Right lobe of liver (tissue), 6 donors: ENCODE data around the gene MAP7D1. TPM values are rescaled to one million over a fixed set of nuclear protein-coding genes. Genes with fewer than 3 reads are reported as not detected.

Source experiments
- ATAC-seq, 4 donors: fragments of 200-7000 bp; cut with Tn5 transposase; one replicate each; pipeline ENCODE4 v1.9.1; 2020; ENCODE audit warnings: mild to moderate bottlenecking in 4 of 4, moderate library complexity in 4 of 4
- DNase-seq, 3 donors: peaks; one replicate each; pipeline ENCODE4 v3.0.0-alpha.2; 2020
- H3K27ac ChIP-seq, 3 donors: fragments of 200-600 bp; one replicate each; pipeline ENCODE4 v1.8.0; 2022
- H3K27me3 ChIP-seq, 2 donors: fragments of 200-600 bp; one replicate each; pipeline ENCODE4 v1.8.0; 2022
- H3K36me3 ChIP-seq, 4 donors: fragments of 200-600 bp; sonication (generic) in 1 of 4; one replicate each; pipeline versions ENCODE4 v1.5.1 to v1.8.0; 2017 to 2022; ENCODE audit warnings: control low read depth in 1 of 4
- H3K4me1 ChIP-seq, 4 donors: fragments of 200-600 bp; sonication (generic) in 1 of 4; one replicate each; pipeline versions ENCODE4 v1.5.1 to v1.8.0; 2017 to 2022; ENCODE audit warnings: control low read depth in 1 of 4
- H3K4me3 ChIP-seq, 3 donors: fragments of 200-600 bp; one replicate each; pipeline ENCODE4 v1.8.0; 2022
- H3K9me3 ChIP-seq, 4 donors: fragments of 200-600 bp; sonication (generic) in 1 of 4; one replicate each; pipeline versions ENCODE4 v1.5.1 to v1.8.0; 2017 to 2022; ENCODE audit warnings: control low read depth in 1 of 4
- POLR2A ChIP-seq: fragments of 450-650 bp; IDR thresholded peaks from one replicate; pipeline ENCODE4 v1.6.1; 2017; ENCODE audit warnings: antibody characterized with exemption, mild to moderate bottlenecking
- WGBS: methylation state at CpG from one replicate; pipeline ENCODE4 v1.1.6; 2018; ENCODE audit warnings: low coverage, low lambda C conversion rate; ENCODE audit not compliant: insufficient coverage; ENCODE audit errors: missing lambda C conversion rate; 5-methylcytosine and 5-hydroxymethylcytosine counted together
- intact Hi-C, 2 donors: fragments of 100-400 bp; cut with DNase I; formaldehyde crosslinking; loops; one replicate each; pipeline versions ENCODE4 v1.11.2 to v1.14.1; 2022
- total RNA-seq, 6 experiments: library from RNA; depleted of rRNA in 2 of 6; stranded (reverse); fragments of >200 nt in 2 of 6; fragmentation: NEBNext Ultra II Directional in 3 of 6; extraction: Animal tissue kit (Norgen Biotek cat#: 25700) in 3 of 6; gene quantifications; one replicate each; pipeline versions ENCODE4 v1.1.0 to v1.2.4, GENCODE V29; 2016 to 2023
- TF ChIP-seq, protein P1 (sequence below), 4 donors: fragments of 200-600 bp in 3 of 4; fragments of 450-650 bp in 1 of 4; IDR thresholded peaks; one replicate each; pipeline versions ENCODE4 v1.5.1 to v1.8.0; 2016 to 2022; ENCODE audit warnings: antibody characterized with exemption in 4 of 4, mild to moderate bottlenecking in 2 of 4
- donor health status: DM: no; HTN: yes; CAD: no.
- donor health status: DM: no; HTN: no; CAD: no.
- donor health status: DM: no; HTN: no; CAD: no.
- donor health status: DM: no; HTN: yes; CAD: no.
- donor health status: DM: no; HTN: yes; CAD: no.

The MAP7D1 gene
- total RNA-seq, 6 experiments from 2014 or later: 10.2 to 28.2 (median 15.8) TPM

DNA sequence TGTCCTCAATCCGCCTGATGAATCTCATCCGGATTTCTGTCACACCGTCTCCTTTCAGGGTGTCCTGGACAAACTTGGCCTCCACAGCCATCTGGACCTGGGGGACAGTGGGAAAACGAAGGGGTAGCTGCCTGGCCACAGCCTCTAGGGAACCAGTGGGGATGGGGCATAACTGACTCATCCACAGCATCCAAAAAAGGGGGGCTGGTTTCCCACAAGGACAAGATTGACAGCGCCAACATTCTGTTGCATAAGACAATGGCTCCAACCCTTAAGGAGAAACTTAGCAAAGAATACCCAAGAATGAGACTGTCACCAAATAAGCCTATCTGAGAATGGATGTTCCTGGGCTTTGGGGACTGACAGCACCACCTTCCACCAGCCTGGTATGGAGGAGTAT is 18.7 kb upstream of the MAP7D1 start:
- no peak for DNase-seq
- Histone ChIP-seq H3K4me1 (no peaks in the 10 kb centered on the region), H3K27ac (peak overlapping the region in 1 of 3 donors; percentile 23)

DNA sequence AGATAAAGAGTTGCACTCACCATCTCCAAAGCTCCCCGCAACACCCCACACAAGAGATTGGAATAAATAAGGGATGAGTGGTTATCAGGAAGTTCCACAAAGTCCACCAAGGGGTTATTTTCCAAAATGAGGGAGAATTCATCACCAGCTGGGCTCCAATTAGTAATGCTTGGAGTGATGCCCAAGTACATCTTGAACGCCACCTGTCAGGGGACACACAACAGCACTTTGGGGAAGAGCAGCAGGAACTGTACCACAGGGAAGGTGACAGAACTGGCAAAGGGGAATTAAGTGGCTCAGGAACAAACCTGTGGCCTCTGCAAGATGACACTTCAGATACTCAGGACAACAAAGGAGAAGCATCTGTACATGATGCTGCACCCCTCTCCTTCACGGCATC is 18.2 kb upstream of the MAP7D1 start:
- Histone ChIP-seq H3K27ac (no peak overlapping the region), H3K9me3 (no peaks in the 10 kb centered on the region), H3K4me3 (no peak overlapping the region), H3K36me3 (peaks cover 6 to 33% (median 10%) of the 10 kb centered on the region in 4 donors), H3K4me1 (no peaks in the 10 kb centered on the region), H3K27me3 (no peaks in the 10 kb centered on the region)
- 100% methylated on average over 3 of the region's 3 CpGs for WGBS
- intact Hi-C loops: no loop called here
- no peak for ATAC-seq
- no peak for DNase-seq
- no peak for TF ChIP-seq POLR2A
- TF ChIP-seq, protein P1, sequence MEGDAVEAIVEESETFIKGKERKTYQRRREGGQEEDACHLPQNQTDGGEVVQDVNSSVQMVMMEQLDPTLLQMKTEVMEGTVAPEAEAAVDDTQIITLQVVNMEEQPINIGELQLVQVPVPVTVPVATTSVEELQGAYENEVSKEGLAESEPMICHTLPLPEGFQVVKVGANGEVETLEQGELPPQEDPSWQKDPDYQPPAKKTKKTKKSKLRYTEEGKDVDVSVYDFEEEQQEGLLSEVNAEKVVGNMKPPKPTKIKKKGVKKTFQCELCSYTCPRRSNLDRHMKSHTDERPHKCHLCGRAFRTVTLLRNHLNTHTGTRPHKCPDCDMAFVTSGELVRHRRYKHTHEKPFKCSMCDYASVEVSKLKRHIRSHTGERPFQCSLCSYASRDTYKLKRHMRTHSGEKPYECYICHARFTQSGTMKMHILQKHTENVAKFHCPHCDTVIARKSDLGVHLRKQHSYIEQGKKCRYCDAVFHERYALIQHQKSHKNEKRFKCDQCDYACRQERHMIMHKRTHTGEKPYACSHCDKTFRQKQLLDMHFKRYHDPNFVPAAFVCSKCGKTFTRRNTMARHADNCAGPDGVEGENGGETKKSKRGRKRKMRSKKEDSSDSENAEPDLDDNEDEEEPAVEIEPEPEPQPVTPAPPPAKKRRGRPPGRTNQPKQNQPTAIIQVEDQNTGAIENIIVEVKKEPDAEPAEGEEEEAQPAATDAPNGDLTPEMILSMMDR (IDR thresholded peaks at IDR 0.05): no peak

More for the DNA sequence above, 18.7 kb upstream of the MAP7D1 start:
- intact Hi-C loops: no loop called here
- 80% methylated on average over 3 of the region's 5 CpGs for WGBS
- ATAC-seq: no peak
- TF ChIP-seq POLR2A: no peak
- TF ChIP-seq, protein P1 (IDR thresholded peaks at IDR 0.05): no peak
- Histone ChIP-seq H3K9me3 (no peaks in the 10 kb centered on the region), H3K27me3 (no peaks in the 10 kb centered on the region), H3K4me3 (no peak overlapping the region), H3K36me3 (peaks cover 6 to 33% (median 10%) of the 10 kb centered on the region in 4 donors)

DNA sequence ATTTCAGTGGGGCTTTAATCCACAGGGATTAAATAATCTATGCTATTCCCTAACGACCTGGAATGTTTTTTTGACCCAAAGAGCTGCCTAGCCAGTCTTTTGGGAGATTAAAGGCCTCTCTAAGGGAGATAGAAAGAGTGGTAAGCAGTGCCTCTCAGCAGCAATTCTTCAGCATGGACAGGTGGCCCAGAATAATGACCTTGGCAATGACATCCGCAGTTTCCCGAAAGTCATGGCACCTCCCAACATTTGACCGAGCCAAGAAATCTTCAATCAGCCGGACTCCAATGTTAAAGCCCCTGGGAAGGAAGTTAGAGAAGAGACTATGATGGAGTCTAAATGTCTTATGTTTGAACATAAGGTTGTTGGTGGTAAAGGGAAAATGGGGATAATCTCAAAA is 16.4 kb upstream of the MAP7D1 start:
- H3K36me3 ChIP-seq: peaks cover 6 to 33% (median 10%) of the 10 kb centered on the region in 4 donors
- 83% methylated on average over 5 of the region's 5 CpGs for WGBS
- DNase-seq: no peak
- TF ChIP-seq POLR2A: no peak
- TF ChIP-seq, protein P1 (IDR thresholded peaks at IDR 0.05): no peak
- no peak overlapping the region for H3K27ac ChIP-seq
- H3K9me3 ChIP-seq: no peaks in the 10 kb centered on the region
- H3K4me1 ChIP-seq: no peaks in the 10 kb centered on the region
- ATAC-seq: no peak
- no peaks in the 10 kb centered on the region for H3K27me3 ChIP-seq
- intact Hi-C loops: no loop called here
- no peak overlapping the region for H3K4me3 ChIP-seq

DNA sequence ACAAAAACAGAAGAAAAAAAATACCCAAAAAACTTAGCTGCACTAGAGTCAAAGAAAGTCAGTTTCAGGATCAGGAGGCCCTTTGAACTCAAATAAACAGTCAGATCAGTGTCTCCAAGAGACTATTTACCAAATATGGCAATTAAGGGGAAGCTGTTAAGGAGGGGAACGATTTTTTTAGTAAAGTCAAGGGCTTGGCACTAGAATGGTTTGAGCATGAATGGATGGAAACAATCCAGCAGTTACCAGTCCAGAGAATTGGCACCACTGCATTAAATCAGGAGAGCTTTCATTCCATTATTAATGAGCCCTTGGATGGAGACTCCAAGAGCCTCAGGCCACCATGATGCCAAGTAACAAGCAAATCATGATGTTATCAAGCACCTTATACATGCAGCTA is 13.8 kb upstream of the MAP7D1 start:
- TF ChIP-seq, protein P1 (IDR thresholded peaks at IDR 0.05): no peak
- no peak for TF ChIP-seq POLR2A
- Histone ChIP-seq H3K27me3 (no peaks in the 10 kb centered on the region), H3K36me3 (peaks cover 6 to 26% (median 10%) of the 10 kb centered on the region in 4 donors), H3K27ac (no peak overlapping the region), H3K4me1 (no peaks in the 10 kb centered on the region), H3K4me3 (no peak overlapping the region), H3K9me3 (no peaks in the 10 kb centered on the region)
- peak in 2 of 4 donors; percentile 22 to 49 for ATAC-seq
- 31% methylated on average over 1 of the region's 1 CpG for WGBS
- intact Hi-C loops: no loop called here
- DNase-seq: no peak

DNA sequence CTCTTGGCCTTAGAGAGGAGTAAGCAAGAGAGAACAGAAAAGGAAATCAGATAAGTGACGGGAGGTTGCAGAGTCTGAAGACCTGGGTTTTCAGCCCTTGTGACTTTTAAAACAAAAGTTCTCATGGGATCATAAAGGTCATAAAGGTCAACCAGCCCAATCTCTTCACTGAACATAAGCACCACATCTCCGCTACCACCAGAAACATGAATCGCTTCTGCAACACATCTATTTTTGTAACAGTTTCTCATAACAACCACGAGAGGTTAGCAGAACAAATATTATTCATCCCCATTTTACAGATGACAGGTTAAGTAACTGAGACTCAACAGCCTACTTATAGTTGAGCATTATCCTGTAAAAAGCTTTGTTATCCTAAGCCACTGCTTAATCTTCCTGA is 12.5 kb upstream of the MAP7D1 start:
- intact Hi-C loops: no loop called here

More for the DNA sequence above, 12.5 kb upstream of the MAP7D1 start:
- Histone ChIP-seq H3K9me3 (no peaks in the 10 kb centered on the region), H3K4me1 (peaks cover 0 to 11% (median 5%) of the 10 kb centered on the region in 4 donors), H3K27ac (no peak overlapping the region), H3K27me3 (no peaks in the 10 kb centered on the region), H3K4me3 (no peak overlapping the region), H3K36me3 (peaks cover 1 to 13% (median 5%) of the 10 kb centered on the region in 4 donors)
- DNase-seq (no peak), ATAC-seq (no peak)
- no peak for TF ChIP-seq POLR2A
- TF ChIP-seq, protein P1 (IDR thresholded peaks at IDR 0.05): no peak
- 95% methylated on average over 4 of the region's 4 CpGs for WGBS
